Ovary (tissue), 1 donor: ENCODE results near the gene PLXNB2.

Experiments used
- EP300 ChIP-seq: sonication (generic); formaldehyde crosslinking; IDR thresholded peaks from one replicate; pipeline ENCODE4 v1.6.1; 2017; ENCODE audit warnings: antibody characterized with exemption
- POLR2A ChIP-seq: fragments of 450-650 bp; IDR thresholded peaks from one replicate; pipeline ENCODE4 v1.6.1; 2017; ENCODE audit warnings: antibody characterized with exemption, mild to moderate bottlenecking, moderate library complexity

- TF ChIP-seq EP300, result no peak
- TF ChIP-seq POLR2A, result no peak
Observed at GRCh38 chr22:50299785-50300619, 7.4 kb downstream of the PLXNB2 start.
